ENCODE measurements around the gene TRMT112.

The TRMT112 gene

GRCh38 chr11:64352099-64352994, 35.0 kb upstream of the TRMT112 start:
- DNase-seq (ENCODE audit: extremely low read depth in 1 of 2, low read depth in 1 of 2), result no peak

GRCh38 chr11:64351136-64351631, 33.8 kb upstream of the TRMT112 start:
- DNase-seq (ENCODE audit: extremely low read depth in 1 of 2, low read depth in 1 of 2), result no peak

DNA sequence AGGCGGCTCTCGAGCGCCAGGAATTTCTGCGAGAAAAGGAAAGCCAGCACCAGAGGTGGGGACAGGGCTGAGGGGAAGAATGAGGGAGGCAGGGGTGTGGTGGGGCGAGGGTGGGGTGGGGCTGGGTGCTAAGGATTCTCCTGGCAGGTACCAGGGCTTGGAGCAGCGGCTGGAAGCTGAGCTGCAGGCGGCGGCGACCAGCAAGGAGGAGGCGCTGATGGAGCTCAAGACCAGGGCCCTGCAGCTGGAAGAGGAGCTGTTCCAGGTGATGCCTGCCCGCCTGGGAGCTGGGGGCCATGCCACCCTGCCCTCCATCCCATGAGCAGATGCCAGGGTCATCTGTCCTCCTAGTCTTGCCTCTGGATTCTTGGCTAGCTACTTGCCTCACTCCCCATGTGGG, 32.0 kb upstream of the TRMT112 start:
- no peak for DNase-seq (ENCODE audit: extremely low read depth in 1 of 2, low read depth in 1 of 2)

GRCh38 chr11:64349025-64349387, 31.6 kb upstream of the TRMT112 start:
- no peak for DNase-seq (ENCODE audit: extremely low read depth in 1 of 2, low read depth in 1 of 2)

- no peak for DNase-seq (ENCODE audit: extremely low read depth in 1 of 2, low read depth in 1 of 2)
Measured at GRCh38 chr11:64348383-64349024, 31.1 kb upstream of the TRMT112 start.

DNA sequence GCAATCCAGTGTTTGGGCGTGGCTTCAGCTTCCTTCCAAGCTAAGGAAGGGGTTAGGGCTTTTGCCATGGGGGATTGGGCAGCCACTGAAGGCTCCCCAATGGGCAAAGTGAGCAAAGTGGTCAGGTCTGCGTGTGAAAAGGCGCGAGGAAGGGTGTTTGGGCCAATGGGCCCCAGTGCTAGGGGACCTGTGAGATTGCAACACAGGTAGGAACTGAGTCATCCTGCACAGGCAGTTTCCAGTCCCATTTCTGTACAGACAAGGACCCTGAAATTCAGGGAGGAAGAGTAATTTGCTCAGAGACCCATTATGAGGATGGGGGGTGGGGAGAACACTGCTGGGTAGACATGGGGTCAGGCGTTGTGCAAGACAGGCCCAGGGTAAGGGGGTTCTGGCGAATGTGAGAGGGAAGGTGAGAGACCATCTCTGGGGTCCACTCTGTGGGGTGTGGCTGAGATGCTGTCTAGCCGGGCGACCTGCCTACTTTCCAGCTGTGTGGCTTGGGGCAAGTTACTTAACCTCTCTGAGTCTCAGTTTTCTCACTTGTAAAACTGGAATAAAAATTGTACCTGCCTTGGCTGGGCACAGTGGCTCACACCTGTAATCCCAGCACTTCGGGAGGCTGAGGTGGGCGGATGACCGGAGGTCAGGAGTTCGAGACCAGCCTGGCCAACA, 30.0 kb upstream of the TRMT112 start:
- no peak for DNase-seq (ENCODE audit: extremely low read depth in 1 of 2, low read depth in 1 of 2)

GRCh38 chr11:64344787-64345186, 27.4 kb upstream of the TRMT112 start:
- DNase-seq (ENCODE audit: extremely low read depth in 1 of 2, low read depth in 1 of 2), result no peak

GRCh38 chr11:64343767-64344559, 26.6 kb upstream of the TRMT112 start:
- no peak for DNase-seq (ENCODE audit: extremely low read depth in 1 of 2, low read depth in 1 of 2)

DNA sequence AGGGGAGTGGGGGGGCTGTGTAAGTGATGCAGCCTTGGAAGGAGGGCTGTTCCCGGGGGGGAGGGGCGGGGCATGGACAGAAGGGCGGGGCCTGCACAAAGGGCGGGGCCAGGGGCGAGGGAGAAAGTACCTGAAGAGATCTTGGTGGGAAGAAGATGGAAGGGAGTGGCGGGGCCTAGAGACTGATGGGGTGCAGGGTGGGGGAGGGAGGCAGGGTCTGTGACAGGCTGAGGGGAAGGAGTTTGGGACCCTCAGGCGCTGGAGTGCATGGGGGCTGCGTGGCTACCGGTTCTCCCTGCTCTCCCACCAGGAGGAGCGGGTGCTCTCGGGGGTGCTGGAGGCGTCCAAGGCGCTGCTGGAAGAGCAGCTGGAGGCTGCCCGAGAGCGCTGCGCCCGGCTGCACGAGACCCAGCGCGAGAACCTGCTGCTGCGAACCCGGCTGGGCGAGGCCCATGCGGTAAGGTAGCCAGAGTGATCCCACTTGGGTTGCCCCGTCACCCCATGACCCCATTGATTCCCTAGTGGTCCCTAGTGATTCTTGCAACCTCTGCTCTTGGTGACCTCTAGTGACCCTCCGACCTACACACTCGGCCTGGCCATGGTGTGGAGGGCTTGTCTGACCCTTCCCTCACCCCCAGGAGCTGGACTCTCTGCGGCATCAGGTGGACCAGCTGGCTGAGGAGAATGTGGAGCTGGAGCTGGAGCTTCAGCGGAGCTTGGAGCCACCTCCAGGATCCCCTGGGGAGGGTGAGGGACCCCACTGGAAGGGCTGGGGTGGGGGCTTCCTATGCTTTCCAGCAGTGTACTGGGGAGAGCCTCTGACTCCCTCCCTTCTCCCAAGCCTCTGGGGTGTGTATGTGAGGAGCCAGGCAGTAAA, 25.7 kb upstream of the TRMT112 start:
- DNase-seq (ENCODE audit: extremely low read depth in 1 of 2, low read depth in 1 of 2), result no peak

GRCh38 chr11:64341851-64342791, 24.8 kb upstream of the TRMT112 start:
- DNase-seq (ENCODE audit: extremely low read depth in 1 of 2, low read depth in 1 of 2), result peak; percentile 81 to 84

GRCh38 chr11:64341429-64341828, 24.1 kb upstream of the TRMT112 start:
- no peak for DNase-seq (ENCODE audit: extremely low read depth in 1 of 2, low read depth in 1 of 2)

- peak; percentile 61 to 73 for DNase-seq (ENCODE audit: extremely low read depth in 1 of 2, low read depth in 1 of 2)
Measured at GRCh38 chr11:64340671-64341335, 23.4 kb upstream of the TRMT112 start.

- peak; percentile 73 to 82 for DNase-seq (ENCODE audit: extremely low read depth in 1 of 2, low read depth in 1 of 2)
Measured at GRCh38 chr11:64339754-64340408, 22.5 kb upstream of the TRMT112 start, which contains the start of gene CCDC88B. CCDC88B (plus strand) TSS chr11:64340204; CDS start chr11:64340267, 63 bp downstream.

- DNase-seq (ENCODE audit: extremely low read depth in 1 of 2, low read depth in 1 of 2), result no peak
Measured at GRCh38 chr11:64339286-64339685, 21.9 kb upstream of the TRMT112 start.

GRCh38 chr11:64338716-64339115, 21.4 kb upstream of the TRMT112 start:
- no peak for DNase-seq (ENCODE audit: extremely low read depth in 1 of 2, low read depth in 1 of 2)

DNA sequence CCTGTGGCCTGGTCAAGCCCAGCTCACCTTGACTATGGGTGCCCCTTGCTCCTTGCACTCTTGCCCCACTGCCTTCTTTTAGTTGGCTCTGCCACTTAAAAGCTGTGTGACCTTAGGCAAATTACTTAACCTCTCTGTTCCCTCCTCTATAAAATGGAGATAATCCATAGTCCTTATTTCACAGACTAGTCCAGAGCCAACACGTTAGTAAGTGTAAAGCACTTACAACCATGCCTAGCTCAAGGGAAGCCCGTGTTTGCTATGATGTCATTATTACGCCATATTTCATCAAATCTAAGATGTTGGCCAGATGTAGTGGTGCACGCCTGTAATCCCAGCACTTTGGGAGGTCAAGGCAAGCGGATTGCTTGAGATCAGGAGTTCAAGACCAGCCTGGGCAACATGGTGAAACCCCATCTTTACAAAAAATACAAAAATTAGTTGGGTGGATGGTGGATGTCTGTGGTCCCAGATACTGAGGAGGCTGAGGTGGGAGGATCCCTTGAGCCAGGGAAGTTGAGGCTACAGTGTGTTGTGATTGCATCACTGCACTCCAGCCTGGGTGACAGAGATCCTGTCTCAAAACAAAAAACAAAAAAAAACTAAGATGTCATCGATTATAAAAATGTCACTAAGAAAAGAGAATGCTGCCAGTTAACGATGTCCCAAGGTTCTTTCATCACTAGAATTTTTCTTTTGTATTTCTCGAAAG, 20.3 kb upstream of the TRMT112 start:
- DNase-seq (ENCODE audit: extremely low read depth in 1 of 2, low read depth in 1 of 2), result no peak

Data from stimulated activated CD8-positive, alpha-beta memory T cell treated with anti-CD3 and anti-CD28 coated beads, Interleukin-7, amount 100 ng/mL, for 48 hours (primary cell).